GM19463 (cell line): ENCODE results near the gene HDAC4.

Experiments used
- ATAC-seq: cut with Tn5 transposase; IDR thresholded peaks from one replicate; pipeline ENCODE4 v1.9.1; 2021; ENCODE audit warnings: mild to moderate bottlenecking, moderate library complexity; ENCODE audit not compliant: unreplicated experiment

HDAC4 gene

DNA sequence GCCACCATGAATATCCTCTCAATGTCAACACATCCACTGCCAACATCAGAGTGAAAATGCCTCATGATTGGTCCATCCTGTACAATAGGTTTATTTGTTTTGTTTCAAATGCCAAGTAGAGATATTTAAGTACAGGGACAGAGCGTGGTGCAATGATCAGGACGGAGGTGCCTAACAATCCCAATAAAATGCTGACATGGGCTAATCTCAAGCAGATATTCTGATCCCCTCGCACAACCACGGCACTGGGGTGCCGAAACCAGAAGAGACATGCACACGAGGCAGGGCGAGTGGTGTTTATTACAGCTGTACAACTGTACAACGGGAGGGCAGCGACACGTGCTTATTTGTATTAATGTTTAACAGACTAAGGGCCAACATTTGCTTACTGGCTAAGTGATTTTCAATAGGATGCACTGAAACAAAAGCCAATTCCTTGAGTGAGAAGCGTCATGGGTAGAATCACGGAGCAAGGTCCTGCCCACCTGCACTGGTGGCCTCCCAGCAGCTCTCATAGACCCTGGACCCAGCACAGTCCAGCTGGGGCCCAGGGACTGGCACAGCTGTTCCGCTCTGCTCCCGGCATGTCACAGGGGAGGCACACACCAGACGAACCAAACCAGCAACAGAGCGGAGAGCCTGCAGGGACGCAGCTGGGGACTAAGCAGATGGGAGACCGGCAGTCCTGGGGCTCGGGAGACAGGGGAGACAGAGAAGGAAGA, 101.4 kb downstream of the HDAC4 start:
- no peak for ATAC-seq

DNA sequence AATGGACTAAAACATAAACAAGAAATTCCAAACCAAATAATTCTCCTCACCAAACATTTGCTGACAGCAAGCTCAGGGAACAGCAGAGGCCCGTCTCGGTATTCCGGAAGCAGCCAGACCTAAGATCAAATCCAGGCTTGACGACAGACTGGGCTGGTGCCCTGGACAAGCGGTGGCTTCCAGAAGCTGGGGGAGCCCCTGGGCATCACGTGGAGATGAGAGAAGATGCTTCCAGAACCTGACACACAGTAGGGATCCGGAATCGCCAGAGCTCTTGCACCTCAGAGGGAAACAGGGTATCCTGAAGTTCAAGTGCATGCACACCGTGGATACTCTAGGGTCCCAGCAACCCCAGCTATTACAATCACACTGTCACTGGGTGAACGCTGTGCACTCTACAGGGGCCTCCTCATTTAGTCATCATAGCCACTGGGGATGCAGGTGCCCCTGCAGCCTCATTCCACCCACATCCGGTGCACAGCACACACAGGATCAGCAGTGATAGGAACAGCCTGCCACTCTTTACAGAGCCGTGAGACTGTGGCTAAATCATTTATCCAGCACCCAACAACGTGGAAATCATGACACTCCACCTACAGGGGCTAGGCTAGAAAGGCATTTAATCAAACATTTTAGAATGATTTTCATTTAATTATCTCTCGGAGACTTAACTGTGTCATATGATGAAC, 102.6 kb downstream of the HDAC4 start:
- no peak for ATAC-seq

DNA sequence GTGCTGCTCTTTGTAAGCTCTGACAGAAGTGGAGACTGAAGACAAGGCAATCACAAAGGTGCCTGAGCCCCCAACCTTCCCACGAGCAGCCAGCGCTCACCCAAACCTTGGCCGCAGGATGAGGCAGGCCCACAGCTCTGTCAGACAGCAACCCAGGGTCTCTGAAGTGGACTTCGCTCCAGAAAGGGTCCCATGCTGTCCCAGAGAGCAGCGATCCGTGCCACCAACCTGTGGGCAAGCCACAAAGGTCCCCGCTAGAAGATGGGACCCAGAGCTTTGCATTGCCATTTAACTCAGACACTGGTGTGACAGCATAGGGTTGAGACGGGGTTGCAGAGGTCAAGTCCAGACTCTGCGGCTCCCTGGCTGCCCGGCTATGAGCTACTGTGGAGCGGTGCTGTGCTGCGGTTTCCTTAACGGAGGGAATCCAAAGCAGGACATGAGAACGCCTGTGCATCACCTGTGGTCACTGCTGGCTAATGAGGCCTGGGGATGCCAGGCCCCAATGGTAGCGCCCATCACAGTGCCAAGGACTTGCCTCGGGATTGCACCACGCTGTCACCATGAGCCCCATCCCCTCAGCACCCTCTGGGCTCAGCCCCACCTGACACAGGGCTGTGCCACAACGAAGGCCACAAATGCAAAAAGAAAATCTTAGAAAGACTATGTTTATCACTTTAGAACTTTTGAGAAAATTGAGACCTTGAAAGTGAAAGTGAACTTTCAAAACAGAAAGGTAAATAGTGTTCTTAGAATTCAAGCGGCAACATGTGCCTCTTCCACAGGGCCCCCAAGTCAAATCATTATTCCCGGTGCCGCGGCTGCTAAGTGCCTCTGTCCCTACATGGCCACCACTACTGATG, 103.4 kb downstream of the HDAC4 start:
- ATAC-seq: no peak

DNA sequence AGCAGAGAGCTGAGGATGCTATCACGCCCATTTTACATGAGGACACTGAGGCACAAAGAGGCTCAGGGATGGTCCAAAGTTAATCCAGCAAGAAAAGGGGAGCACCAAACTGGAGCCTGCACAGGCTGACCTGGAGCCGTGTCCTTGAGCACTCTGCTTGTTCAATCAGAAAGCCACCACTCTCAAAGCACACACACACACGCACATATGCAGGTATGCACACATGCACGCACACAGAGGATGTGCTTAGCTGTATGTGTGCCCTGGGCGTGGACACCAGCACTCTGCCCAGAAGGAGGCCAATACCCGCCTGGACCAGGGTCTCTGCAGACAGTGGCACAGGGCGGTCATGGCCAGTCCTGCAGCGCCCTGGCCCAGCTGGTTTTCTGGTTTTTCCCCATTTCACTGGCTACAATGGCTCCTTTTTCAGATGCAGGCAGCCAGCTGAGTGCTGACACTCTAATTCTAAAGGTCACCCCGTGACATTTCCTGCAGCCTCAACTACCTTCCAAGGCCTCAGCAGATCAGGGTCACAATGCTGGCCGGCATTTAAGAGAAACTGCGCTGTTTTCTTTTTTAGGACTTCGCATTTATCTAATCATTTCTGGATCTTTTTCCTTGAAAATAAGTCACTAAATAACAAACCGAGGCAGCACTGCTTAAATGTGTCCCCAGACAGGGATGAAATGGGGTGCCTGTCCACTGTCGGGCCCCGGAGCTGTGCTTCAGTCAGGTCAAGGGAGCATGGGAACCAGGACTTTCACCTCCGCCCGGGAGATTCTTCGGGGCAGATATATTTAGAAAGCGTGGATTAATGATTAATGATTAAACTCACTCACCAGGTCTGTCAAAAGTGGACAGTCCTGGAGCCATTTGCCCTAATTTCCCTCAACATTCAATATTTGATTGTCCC, 104.5 kb downstream of the HDAC4 start:
- no peak for ATAC-seq

DNA sequence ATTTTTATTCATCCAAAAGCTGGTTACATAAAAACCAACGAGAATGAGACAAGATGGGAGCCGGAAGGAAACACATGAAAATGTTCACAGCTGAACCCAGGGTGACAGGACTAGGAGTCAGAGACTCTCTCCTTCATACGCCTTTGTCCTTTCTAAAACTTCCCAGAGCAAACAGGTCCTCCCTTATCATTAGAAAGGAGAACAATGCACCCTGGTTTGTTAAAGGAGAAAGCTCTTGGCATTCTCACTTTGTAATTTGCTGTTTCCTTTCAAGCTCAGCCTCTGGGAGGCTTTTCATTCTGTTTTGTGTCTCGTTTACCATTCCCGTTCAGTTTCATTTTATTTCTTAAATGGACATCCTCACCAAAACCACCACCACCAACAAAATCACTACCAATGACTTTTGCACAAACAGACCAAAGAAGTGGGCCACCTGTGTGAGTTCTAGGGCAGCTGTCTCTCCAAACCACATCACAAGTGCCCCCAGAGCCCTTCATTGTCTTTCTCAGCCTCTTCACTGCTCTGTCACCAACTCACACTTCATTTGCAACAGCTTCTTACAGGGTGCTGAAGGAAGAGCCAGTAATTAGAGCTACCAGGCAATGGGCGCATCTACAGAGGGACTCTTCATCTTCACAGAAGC, 105.3 kb downstream of the HDAC4 start:
- ATAC-seq: no peak

DNA sequence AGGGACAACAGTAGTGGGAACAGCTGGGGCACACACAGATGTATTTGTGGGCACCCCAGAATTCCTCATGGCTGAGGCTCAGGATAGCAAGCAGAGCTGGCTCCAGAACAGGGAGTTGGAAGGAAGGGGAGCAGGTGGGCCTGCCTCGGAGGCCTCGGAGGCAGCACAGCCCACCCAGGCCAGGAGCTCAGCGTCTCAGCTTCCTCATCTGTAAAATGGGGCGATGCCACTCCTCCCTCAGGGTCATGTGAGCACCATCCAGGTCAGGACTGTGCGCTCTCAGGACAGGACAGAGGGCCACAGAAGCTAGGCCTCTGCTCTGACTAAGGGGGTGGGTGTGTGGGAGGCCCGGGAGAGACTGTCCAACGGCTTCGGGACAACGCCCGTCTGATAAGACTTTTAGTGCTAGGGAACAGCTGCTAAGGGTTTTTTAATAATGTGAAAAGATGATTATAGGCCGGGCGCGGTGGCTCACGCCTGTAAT, 106.2 kb downstream of the HDAC4 start:
- ATAC-seq: no peak

DNA sequence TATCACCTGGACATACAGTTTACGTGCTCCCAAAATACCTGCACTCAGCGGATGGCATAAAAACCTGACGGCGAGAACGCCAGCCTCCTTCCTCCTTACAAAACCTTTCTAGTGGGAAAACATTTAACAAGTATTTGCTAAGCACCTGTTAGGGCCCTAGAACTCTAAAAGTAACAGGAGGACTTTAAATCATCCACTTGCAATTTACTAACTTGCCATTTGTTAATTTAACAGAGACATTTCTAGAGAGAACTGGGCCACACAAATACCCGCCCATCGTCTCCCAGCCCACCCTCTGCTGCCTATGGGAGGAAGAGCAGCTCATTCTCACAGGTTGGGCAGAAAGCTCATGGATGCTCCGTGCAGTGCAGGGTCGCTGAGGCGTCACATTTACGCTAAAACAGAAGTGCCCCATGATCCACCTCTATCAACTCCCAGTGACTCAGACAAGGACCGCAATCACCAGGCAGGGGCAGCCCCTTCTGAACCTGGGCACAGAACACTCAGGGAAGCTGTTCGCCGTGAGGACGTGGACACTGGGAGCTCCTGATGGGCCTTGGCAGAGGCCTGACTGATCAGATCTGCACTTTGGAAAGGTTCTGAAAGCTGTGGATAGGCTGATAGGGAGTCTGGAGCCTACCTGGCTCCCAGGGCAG, 106.9 kb downstream of the HDAC4 start:
- peak; percentile 95 for ATAC-seq

DNA sequence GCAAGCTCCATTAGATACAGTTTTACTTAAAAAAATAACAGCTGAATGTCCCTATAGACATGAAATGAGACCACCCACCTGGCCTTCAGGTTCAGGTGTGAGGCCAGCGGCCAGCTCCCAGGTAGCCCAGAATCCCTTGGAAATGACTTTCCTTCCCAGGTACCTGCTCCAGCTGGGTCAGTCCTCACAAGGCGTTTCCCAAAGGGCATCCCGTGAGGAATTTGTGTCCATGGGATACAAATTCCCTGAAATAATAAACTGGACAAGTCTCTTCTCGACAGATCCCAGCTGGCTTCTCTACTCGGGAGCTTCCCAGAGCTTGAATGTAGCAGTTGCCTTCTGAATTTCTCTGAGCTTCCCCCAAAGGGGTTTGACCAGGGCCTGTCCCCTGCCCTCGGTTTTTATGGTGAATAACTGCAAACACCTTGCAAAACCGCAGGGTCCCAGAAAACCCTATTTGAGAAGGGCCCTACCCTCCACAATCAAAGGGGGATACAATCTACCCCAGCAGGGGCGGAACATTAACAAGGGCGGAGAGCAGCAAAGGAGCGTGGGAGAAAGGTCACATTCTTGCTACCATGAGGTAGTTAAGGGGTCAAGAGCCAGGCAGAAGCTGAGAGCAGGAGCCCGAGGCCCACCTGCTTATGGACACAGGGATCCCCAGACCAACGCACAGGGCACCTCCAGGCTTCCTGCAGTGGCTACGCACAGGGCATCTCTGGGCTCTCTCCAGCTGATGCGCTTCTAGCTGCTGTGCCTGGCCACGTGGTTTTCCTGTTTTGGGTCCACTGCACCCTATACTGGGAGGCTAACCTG, 107.7 kb downstream of the HDAC4 start:
- ATAC-seq: no peak

DNA sequence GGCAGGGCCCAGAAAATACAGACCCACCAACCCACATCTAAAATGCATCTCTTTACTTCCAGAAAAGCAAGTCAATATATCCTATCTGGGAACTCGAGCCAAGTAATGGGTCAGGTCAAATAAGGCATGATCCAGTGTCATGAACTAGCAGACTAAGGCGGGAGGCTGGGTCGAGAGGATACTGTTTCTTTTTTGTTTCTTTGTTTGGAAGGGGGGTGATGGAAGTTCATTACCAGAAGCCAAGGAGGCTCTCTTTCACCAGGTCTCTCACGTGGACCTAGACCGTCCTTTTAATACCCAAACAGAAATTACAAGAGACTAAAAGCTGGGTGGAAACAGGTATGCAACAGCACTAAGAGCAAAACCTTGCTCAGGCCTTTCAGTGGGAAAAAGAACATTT, 108.3 kb downstream of the HDAC4 start:
- ATAC-seq: no peak

DNA sequence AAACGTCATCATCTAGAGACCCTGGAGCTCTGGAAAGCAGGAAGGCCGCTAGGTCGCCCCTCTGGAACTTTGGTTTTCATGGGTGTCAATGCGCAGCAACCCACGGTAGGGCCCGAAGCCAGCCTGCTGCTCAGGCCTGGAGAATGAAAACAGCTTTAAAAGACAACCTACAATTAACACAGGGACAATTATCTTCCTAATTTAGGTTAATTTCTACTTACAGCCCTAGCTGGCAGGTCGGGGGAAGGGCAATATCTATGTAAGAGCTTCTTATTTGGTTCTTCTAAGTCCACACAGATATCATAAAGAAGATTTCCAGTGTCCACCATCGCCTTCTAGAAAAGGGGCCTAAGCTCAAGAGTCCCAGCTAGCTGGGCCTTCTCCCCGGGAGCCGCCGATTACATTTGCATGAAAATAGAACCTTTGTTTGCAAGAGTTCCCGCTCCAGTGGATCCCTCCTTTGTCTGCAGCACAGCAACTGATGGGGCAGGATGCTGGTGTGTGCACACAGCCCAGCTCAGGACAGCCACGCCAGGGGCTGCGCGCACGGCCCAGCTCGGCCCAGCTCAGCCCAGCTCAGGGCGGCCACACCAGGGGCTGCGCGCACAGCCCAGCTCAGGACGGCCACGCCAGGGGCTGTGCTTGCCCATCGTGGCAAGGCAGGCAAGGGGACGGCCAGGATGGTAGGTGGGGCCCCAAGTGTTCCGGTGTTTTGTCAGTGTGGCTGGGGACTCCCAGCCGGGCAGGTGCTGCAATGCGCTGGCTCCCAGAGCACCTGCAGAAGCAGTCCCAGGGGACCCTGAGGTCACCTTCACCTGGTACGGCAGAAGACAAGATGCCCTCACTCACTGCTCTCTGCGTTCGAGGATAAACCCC, 109.1 kb downstream of the HDAC4 start:
- ATAC-seq: no peak

DNA sequence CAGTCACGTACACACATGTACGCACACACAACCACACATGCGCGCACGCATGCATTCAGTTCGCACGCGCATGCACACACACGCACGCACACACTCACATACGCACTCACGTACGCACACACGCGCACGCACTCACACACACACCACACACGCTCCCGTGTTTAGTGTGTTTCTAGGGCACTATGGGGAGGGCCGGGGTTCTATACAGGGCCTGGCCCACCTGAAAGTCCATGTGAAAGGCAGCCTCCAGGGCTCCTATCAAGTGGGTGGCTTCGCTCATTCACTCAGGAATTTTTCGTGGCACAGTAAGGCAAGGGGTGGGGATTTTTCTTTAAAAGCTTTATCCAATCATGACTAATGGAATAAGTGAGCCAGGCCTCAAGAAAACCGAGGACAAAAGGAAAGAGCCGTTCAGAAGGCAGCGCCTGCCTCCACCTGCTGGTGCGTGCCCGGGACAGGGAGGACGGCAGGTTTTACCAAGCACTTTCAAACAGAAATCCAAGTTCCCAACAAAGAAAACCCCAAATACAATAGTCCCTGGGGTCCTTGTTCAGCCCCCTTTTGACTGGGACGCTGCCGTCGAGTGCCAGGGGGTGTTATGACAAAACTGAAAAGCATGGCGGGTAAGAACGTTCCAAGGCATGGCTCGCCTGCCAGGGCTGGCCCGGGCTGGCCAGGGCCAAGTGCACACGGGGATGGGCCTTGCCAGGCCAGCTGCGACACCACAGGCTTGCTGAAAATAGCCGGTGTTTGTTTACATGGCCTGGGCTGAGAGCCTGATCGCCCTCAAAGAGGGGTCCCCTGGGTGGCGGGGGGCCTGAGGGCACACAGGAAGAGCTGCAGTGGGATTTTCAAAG, 110.0 kb downstream of the HDAC4 start:
- no peak for ATAC-seq

DNA sequence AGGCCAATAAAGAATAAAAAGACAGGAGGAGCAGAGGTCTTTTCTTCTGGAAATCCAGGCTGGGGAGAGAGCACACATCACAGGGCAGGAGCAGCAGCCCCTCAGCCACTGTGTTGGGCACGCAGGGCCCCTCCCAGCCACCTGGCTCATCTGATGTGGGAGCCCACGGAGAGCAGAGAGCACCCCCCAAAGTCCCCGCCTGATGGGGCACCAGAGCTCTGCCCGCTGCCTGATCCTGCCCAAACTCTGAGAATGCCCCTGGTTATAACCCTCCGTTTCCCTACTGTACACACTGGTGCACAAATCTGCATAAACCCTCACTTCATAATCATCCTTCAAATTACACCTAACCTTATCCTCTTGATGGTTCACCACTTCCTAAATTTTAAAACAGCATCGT, 111.3 kb downstream of the HDAC4 start:
- no peak for ATAC-seq

DNA sequence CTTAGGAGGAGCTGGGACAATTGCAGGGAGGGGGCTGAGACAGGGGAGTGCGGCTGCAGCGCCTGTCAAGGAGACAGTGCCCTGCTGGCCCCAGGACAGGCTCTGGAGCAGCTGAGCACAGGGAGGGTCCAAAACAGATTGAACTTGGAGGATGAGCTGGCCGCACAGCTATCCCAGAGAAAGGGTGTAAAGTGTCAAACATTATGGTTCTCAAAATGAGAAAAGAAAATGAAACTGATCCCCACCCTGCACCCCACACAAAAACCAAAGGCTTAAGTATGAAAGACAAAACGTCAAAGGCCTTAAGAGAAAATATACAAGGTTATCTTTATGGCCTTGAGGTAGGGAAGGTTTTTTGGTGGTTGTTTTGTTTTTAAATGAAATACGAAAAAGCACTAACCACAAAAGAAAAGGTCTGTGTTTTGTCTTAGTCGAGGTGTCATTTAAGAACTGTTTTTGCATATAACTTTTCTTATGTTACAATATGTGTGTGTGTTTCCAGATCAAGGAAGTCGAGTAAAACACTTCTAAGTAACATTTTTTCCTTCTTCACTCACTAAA, 111.8 kb downstream of the HDAC4 start:
- ATAC-seq: peak; percentile 50

DNA sequence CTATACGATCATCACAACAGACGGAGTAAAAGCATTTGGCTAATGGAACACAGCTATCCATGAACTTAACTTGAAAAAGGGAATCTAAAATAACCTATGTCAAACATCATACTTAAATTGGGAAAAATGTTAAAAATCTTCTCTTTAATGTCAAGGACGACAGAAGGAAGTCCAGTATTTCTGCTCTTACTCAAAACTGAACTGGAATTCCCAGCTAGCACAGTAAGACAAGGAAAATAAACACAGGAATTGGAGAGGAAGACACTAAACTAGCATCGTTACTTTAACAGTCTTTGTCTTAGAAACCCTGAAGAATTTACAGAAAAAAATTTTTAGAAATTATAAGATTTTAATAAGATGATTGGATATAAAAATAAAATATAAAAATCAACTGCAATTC, 112.6 kb downstream of the HDAC4 start:
- ATAC-seq: no peak

DNA sequence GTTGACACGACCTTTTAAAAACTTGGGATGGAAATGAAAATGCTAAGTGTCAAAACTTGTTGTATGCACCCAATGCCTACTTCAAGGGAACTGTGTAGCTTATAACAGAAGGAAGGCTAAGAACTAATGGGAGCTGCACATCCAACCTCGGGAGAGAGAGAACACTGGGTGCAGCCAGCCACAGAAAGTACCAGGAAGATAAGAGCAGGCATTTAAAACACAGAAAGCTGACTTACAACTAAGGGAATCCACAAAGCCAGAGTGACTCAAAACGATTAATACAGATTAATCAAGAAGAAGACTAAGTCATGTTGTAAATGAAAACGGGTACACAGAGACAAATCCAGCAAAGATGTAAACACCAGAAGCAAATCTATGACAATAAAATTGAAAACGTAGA, 113.4 kb downstream of the HDAC4 start:
- ATAC-seq: no peak

DNA sequence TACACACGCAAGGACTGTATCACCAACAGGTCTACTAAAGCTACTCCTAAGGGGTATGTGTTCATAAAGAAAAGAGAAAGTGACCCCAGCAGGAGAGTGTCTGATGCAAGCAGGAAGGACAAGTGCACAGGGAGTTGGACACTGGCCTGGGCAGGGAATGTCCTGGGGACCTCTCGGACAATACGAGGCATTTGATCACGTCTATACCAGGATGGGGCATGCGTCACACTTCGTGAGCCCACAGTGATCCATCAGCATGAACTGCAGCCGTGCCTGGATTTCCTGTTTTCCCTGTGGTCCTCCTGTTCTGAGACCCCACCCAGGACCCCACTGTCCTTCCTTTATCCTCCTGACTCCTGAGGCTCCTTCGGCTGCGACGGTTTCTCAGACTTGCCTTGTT, 113.9 kb downstream of the HDAC4 start:
- ATAC-seq: no peak

DNA sequence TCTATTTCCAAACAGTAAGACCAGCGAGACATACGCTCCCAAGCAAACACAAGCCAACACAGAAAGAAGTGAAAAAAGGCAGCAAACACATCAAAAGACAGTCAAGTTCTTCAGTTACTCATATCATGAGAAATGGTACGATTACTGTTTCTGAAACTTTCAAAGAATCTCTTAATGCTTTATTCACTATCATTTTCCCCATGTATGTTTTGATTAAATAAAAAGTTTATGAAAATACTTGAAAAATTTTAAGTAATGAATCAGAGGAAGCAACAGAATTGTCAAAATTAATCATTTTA, 114.9 kb downstream of the HDAC4 start:
- ATAC-seq: no peak
